ENCODE results near the gene PCDHA3.

DNA sequence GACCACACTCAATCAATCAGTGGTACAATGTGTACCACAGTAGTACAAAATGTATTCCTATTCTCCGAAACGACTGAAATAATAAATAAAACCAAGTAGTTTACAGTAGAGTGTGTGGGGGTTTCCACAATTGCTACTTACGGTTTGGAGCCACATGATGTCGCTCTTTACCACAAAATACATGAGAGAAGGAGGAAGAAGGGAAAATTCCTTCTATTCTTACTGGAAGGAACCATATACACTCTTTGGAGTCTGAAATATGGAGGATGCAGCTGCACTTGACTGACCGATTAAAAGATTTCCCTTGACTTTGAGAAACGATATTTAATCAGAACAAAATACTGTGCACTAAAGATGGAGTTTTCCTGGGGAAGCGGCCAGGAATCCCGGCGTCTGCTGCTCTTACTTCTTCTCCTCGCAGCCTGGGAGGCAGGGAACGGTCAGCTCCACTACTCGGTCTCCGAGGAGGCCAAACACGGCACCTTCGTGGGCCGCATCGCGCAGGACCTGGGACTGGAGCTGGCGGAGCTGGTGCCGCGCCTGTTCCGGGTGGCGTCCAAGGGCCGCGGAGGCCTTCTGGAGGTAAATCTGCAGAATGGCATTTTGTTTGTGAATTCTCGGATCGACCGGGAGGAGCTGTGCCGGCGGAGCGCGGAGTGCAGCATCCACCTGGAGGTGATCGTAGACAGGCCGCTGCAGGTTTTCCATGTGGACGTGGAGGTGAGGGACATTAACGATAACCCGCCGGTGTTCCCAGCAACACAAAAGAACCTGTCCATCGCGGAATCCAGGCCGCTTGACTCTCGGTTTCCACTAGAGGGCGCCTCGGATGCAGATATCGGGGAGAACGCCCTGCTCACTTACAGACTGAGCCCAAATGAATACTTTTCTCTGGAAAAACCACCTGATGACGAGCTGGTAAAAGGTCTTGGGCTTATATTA lies 6.2 kb downstream of the PCDHA3 start, which contains the start of gene PCDHA4:
- TF ChIP-seq MXI1 (conservative IDR thresholded peaks at IDR 0.05; ENCODE audit: poor library complexity, severe bottlenecking) (no peak), POLR2AphosphoS5 (IDR thresholded peaks at IDR 0.05) (peak; percentile 82), EP300 (conservative IDR thresholded peaks at IDR 0.05; ENCODE audit: poor library complexity, severe bottlenecking) (no peak), RAD21 (conservative IDR thresholded peaks at IDR 0.05) (peak; percentile 90), CTCF (IDR thresholded peaks at IDR 0.05; ENCODE audit: poor library complexity, severe bottlenecking) (peak; percentile 88), EZH2 (IDR thresholded peaks at IDR 0.05; ENCODE audit: borderline replicate concordance, insufficient read depth, low read length, poor library complexity, severe bottlenecking) (no peak), SMC3 (conservative IDR thresholded peaks at IDR 0.05; ENCODE audit: poor library complexity) (peak; percentile 84), TAF1 (IDR thresholded peaks at IDR 0.05; ENCODE audit: low read depth) (peak; percentile 90)
- TF ChIP-seq, protein P1, sequence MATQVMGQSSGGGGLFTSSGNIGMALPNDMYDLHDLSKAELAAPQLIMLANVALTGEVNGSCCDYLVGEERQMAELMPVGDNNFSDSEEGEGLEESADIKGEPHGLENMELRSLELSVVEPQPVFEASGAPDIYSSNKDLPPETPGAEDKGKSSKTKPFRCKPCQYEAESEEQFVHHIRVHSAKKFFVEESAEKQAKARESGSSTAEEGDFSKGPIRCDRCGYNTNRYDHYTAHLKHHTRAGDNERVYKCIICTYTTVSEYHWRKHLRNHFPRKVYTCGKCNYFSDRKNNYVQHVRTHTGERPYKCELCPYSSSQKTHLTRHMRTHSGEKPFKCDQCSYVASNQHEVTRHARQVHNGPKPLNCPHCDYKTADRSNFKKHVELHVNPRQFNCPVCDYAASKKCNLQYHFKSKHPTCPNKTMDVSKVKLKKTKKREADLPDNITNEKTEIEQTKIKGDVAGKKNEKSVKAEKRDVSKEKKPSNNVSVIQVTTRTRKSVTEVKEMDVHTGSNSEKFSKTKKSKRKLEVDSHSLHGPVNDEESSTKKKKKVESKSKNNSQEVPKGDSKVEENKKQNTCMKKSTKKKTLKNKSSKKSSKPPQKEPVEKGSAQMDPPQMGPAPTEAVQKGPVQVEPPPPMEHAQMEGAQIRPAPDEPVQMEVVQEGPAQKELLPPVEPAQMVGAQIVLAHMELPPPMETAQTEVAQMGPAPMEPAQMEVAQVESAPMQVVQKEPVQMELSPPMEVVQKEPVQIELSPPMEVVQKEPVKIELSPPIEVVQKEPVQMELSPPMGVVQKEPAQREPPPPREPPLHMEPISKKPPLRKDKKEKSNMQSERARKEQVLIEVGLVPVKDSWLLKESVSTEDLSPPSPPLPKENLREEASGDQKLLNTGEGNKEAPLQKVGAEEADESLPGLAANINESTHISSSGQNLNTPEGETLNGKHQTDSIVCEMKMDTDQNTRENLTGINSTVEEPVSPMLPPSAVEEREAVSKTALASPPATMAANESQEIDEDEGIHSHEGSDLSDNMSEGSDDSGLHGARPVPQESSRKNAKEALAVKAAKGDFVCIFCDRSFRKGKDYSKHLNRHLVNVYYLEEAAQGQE (IDR thresholded peaks at IDR 0.05; ENCODE audit: borderline replicate concordance): peak; percentile 72
